CD4-positive, alpha-beta T cell treated with Interleukin-4 for 4 hours (primary cell): ENCODE results near the gene PRMT1.
A peak's percentile ranks its signal among the peaks of the same experiment; 100 is the strongest.

ENCODE experiments used
- DNase-seq: peaks from one replicate; pipeline ENCODE4 v3.0.0-alpha.2; 2020

The PRMT1 gene

GRCh38 chr19:49651820-49652550, 25.1 kb upstream of the PRMT1 start:
- no peak for DNase-seq

- DNase-seq = no peak
Measured at GRCh38 chr19:49652551-49653465, 24.3 kb upstream of the PRMT1 start.

GRCh38 chr19:49653466-49653806, 23.6 kb upstream of the PRMT1 start:
- no peak for DNase-seq

GRCh38 chr19:49654581-49654980, 22.5 kb upstream of the PRMT1 start:
- DNase-seq = no peak

- no peak for DNase-seq
Measured at GRCh38 chr19:49655570-49656455, 21.3 kb upstream of the PRMT1 start.

- DNase-seq = no peak
Measured at GRCh38 chr19:49656456-49657109, 20.5 kb upstream of the PRMT1 start.

GRCh38 chr19:49657493-49658138, 19.5 kb upstream of the PRMT1 start:
- DNase-seq = no peak

GRCh38 chr19:49658139-49658517, 18.9 kb upstream of the PRMT1 start:
- no peak for DNase-seq

GRCh38 chr19:49658566-49659442, 18.3 kb upstream of the PRMT1 start:
- no peak for DNase-seq

GRCh38 chr19:49660338-49660961, 16.6 kb upstream of the PRMT1 start:
- no peak for DNase-seq

GRCh38 chr19:49662011-49662410, 15.1 kb upstream of the PRMT1 start:
- no peak for DNase-seq

- no peak for DNase-seq
Measured at GRCh38 chr19:49663224-49663623, 13.8 kb upstream of the PRMT1 start.

GRCh38 chr19:49664171-49665035, 12.7 kb upstream of the PRMT1 start:
- DNase-seq = peak; percentile 84

- no peak for DNase-seq
Measured at GRCh38 chr19:49665036-49665350, 12.1 kb upstream of the PRMT1 start.

- DNase-seq = peak; percentile 98
Measured at GRCh38 chr19:49665351-49666119, 11.5 kb upstream of the PRMT1 start, which contains the start of the genes BCL2L12 and IRF3. BCL2L12 (plus strand) TSS chr19:49665933; CDS start chr19:49666693, 760 bp downstream. IRF3 (minus strand) TSS chr19:49665857; CDS start chr19:49664838, 1,019 bp downstream.

GRCh38 chr19:49666120-49666444, 11.0 kb upstream of the PRMT1 start:
- DNase-seq = no peak

GRCh38 chr19:49667473-49667872, 9.6 kb upstream of the PRMT1 start:
- no peak for DNase-seq

- no peak for DNase-seq
Measured at GRCh38 chr19:49669516-49669915, 7.6 kb upstream of the PRMT1 start.
